ENCODE data around the gene IER3. TPM values are rescaled to one million over a fixed set of nuclear protein-coding genes. Genes with fewer than 3 reads are reported as not detected.

Gene IER3
- total and polyA plus RNA-seq, 2 of the 13 experiments (the other 11 are each of a cell fraction or from before 2014, with no cell fraction given) = 51.1 to 131 TPM

GRCh38 chr6:30768634-30769087, 24.3 kb upstream of the IER3 start (continued):
- TF ChIP-seq, protein P1, sequence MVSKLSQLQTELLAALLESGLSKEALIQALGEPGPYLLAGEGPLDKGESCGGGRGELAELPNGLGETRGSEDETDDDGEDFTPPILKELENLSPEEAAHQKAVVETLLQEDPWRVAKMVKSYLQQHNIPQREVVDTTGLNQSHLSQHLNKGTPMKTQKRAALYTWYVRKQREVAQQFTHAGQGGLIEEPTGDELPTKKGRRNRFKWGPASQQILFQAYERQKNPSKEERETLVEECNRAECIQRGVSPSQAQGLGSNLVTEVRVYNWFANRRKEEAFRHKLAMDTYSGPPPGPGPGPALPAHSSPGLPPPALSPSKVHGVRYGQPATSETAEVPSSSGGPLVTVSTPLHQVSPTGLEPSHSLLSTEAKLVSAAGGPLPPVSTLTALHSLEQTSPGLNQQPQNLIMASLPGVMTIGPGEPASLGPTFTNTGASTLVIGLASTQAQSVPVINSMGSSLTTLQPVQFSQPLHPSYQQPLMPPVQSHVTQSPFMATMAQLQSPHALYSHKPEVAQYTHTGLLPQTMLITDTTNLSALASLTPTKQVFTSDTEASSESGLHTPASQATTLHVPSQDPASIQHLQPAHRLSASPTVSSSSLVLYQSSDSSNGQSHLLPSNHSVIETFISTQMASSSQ (IDR thresholded peaks at IDR 0.05; ENCODE audit: low read depth) = no peak
- TF ChIP-seq, protein P1 (CRISPR knock-in tag; IDR thresholded peaks at IDR 0.05; ENCODE audit: borderline replicate concordance) = no peak
- no peak for TF ChIP-seq MED1 (CRISPR knock-in tag; IDR thresholded peaks at IDR 0.05)
- TF ChIP-seq ZSCAN22 (CRISPR knock-in tag; IDR thresholded peaks at IDR 0.05) = no peak
- peak; percentile 54; the same call in 1 of the 2 replicates for TF ChIP-seq ZNF772 (CRISPR knock-in tag; IDR thresholded peaks at IDR 0.05)
- no peak for TF ChIP-seq TAF1 (CRISPR knock-in tag; IDR thresholded peaks at IDR 0.05)
- TF ChIP-seq, protein P2, sequence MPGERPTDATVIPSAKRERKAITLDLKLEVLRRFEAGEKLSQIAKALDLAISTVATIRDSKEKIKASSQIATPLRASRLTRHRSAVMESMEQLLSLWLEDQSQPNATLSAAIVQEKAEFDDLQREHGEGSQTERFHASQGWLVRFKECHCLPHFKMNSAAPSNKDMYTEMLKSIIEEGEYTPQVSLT (CRISPR knock-in tag; IDR thresholded peaks at IDR 0.05; ENCODE audit: borderline replicate concordance, low read depth) = no peak
- 0 out of 2 replicates have a peak, but pooled peaks have one; percentile 16 for TF ChIP-seq SMYD3 (CRISPR knock-in tag; IDR thresholded peaks at IDR 0.05)
- TF ChIP-seq, protein P3, sequence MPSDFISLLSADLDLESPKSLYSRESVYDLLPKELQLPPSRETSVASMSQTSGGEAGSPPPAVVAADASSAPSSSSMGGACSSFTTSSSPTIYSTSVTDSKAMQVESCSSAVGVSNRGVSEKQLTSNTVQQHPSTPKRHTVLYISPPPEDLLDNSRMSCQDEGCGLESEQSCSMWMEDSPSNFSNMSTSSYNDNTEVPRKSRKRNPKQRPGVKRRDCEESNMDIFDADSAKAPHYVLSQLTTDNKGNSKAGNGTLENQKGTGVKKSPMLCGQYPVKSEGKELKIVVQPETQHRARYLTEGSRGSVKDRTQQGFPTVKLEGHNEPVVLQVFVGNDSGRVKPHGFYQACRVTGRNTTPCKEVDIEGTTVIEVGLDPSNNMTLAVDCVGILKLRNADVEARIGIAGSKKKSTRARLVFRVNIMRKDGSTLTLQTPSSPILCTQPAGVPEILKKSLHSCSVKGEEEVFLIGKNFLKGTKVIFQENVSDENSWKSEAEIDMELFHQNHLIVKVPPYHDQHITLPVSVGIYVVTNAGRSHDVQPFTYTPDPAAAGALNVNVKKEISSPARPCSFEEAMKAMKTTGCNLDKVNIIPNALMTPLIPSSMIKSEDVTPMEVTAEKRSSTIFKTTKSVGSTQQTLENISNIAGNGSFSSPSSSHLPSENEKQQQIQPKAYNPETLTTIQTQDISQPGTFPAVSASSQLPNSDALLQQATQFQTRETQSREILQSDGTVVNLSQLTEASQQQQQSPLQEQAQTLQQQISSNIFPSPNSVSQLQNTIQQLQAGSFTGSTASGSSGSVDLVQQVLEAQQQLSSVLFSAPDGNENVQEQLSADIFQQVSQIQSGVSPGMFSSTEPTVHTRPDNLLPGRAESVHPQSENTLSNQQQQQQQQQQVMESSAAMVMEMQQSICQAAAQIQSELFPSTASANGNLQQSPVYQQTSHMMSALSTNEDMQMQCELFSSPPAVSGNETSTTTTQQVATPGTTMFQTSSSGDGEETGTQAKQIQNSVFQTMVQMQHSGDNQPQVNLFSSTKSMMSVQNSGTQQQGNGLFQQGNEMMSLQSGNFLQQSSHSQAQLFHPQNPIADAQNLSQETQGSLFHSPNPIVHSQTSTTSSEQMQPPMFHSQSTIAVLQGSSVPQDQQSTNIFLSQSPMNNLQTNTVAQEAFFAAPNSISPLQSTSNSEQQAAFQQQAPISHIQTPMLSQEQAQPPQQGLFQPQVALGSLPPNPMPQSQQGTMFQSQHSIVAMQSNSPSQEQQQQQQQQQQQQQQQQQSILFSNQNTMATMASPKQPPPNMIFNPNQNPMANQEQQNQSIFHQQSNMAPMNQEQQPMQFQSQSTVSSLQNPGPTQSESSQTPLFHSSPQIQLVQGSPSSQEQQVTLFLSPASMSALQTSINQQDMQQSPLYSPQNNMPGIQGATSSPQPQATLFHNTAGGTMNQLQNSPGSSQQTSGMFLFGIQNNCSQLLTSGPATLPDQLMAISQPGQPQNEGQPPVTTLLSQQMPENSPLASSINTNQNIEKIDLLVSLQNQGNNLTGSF (CRISPR knock-in tag; IDR thresholded peaks at IDR 0.05) = no peak
- no peak for TF ChIP-seq ZNF451 (CRISPR knock-in tag; IDR thresholded peaks at IDR 0.05)
- TF ChIP-seq CCAR2 (optimal IDR thresholded peaks at IDR 0.05; ENCODE audit: low read depth, low read length) = peak; percentile 24
- TF ChIP-seq ZNF577 (CRISPR knock-in tag; IDR thresholded peaks at IDR 0.05; ENCODE audit: borderline replicate concordance, low read depth) = no peak
- no peak for TF ChIP-seq ZNF709 (CRISPR knock-in tag; IDR thresholded peaks at IDR 0.05)
- TF ChIP-seq CENPX (CRISPR knock-in tag; IDR thresholded peaks at IDR 0.05) = no peak
- no peak for TF ChIP-seq ZNF326 (CRISPR knock-in tag; IDR thresholded peaks at IDR 0.05; ENCODE audit: borderline replicate concordance)
- 0 out of 2 replicates have a peak, but pooled peaks have one; percentile 62 for TF ChIP-seq ZNF816 (CRISPR knock-in tag; IDR thresholded peaks at IDR 0.05; ENCODE audit: borderline replicate concordance)
- TF ChIP-seq SNAI1 (CRISPR knock-in tag; IDR thresholded peaks at IDR 0.05; ENCODE audit: borderline replicate concordance) = no peak
